Pancreas (tissue), 10 donors: Measurements from ENCODE around the gene EVX2. TPM values are rescaled to one million over a fixed set of nuclear protein-coding genes. Genes with fewer than 3 reads are reported as not detected.

Experiments used
- ATAC-seq, 4 donors: fragments of 200-7000 bp; cut with Tn5 transposase; one replicate each; pipeline versions ENCODE4 v1.8.0 to v1.9.1; 2020; ENCODE audit warnings: mild to moderate bottlenecking in 4 of 4, moderate library complexity in 4 of 4
- DNase-seq, 6 donors: peaks; one replicate each; pipeline ENCODE4 v3.0.0-alpha.2; 2020
- FAIRE-seq: peaks from 2 replicates; lab custom pipeline; 2012; peaks lifted over from hg19 to GRCh38; lab: Jason Lieb, UNC
- H3K27ac ChIP-seq, 4 donors: fragments of 200-600 bp; sonication (generic); 1 replicate in 3 of 4; 2 replicates in 1 of 4; pipeline versions ENCODE4 v1.5.0 to v1.8.0; 2020
- H3K27me3 ChIP-seq, 4 donors: fragments of 200-600 bp; one replicate each; pipeline ENCODE4 v1.8.0; 2021
- H3K36me3 ChIP-seq, 3 donors: fragments of 200-600 bp; sonication (generic) in 1 of 3; one replicate each; pipeline versions ENCODE4 v1.5.0 to v1.8.0; 2020 to 2021
- H3K4me1 ChIP-seq, 3 donors: fragments of 200-600 bp; one replicate each; pipeline ENCODE4 v1.8.0; 2021
- H3K4me3 ChIP-seq, 4 donors: fragments of 200-600 bp; sonication (generic) in 2 of 4; one replicate each; pipeline versions ENCODE4 v1.5.0 to v1.8.0; 2020 to 2021
- H3K9me3 ChIP-seq, 4 donors: fragments of 200-600 bp; one replicate each; pipeline ENCODE4 v1.8.0; 2021
- CTCF ChIP-seq, 4 donors: fragments of 200-600 bp; sonication (generic) in 3 of 4; IDR thresholded peaks; one replicate each; pipeline versions ENCODE4 v1.5.0 to v1.8.0; 2021; ENCODE audit warnings: antibody characterized with exemption in 4 of 4
- WGBS, 2 donors: extraction: QIAGEN DNeasy Blood & Tissue Kit; methylation state at CpG; one replicate each; pipeline ENCODE4 v1.1.7; 2013; 5-methylcytosine and 5-hydroxymethylcytosine counted together
- intact Hi-C, 3 donors: fragments of 100-400 bp; cut with DNase I; formaldehyde crosslinking; loops; one replicate each; pipeline versions ENCODE4 v1.11.1 to v1.14.2; 2022
- polyA plus RNA-seq, 2 donors: library from polyadenylated mRNA; stranded (reverse); fragments of 200-250 nt; gene quantifications; one replicate each; pipeline ENCODE4 v1.2.3, GENCODE V29; 2013
- total RNA-seq, 6 donors: library from RNA; stranded (reverse); fragmentation: NEBNext Ultra II Directional in 4 of 6; extraction: Animal tissue kit (Norgen Biotek cat#: 25700) in 4 of 6; gene quantifications; one replicate each; pipeline versions ENCODE4 v1.2.1 to v1.2.4, GENCODE V29; 2021 to 2023
- donor health status: healthy with polysubstance abuse.
- donor health status: DM: no; HTN: no; CAD: no; lungs with moderate emphysema.
- donor health status: DM: no; HTN: no; CAD: no.
- donor health status: control.
- donor health status: control.
- donor health status: Bipolar disorder and iron deficiency.
- donor health status: DM: yes; HTN: yes; CAD: no.
- donor health status: DM: no; HTN: no; CAD: no.
- donor health status: DM: no; HTN: no; CAD: no.
- donor health status: DM: yes; HTN: yes; CAD: no.

Gene EVX2
- total and polyA plus RNA-seq, 8 donors, result 0.02 TPM; not detected in 7

- H3K27ac ChIP-seq, result no peak overlapping the region
- DNase-seq (peak in 2 of 6 donors; percentile 62 to 67), FAIRE-seq (no peak), ATAC-seq (peak in 2 of 4 donors; percentile 29 to 32)
- H3K27me3 ChIP-seq, result peaks cover 7 to 99% (median 34%) of the 10 kb centered on the region in 4 donors
- 3% methylated on average over 46 of the region's 46 CpGs for WGBS, 2 donors
- H3K9me3 ChIP-seq, result no peaks in the 10 kb centered on the region
- TF ChIP-seq CTCF (IDR thresholded peaks at IDR 0.05), result peak in 1 of 4 donors; percentile 9
- intact Hi-C loops, result loop anchor here in 1 of 3 donors (5.0 kb wide), 1 partner anchor 389 kb away; no protein-coding TSS in a partner anchor
- no peak overlapping the region for H3K4me3 ChIP-seq
- H3K4me1 ChIP-seq, result peaks cover 0 to 6% (median 0%) of the 10 kb centered on the region in 3 donors
- no peaks in the 10 kb centered on the region for H3K36me3 ChIP-seq
Observed at GRCh38 chr2:176085861-176086771, 2.4 kb upstream of the EVX2 start.

- H3K27me3 ChIP-seq, result peaks cover 10 to 97% (median 40%) of the 10 kb centered on the region in 4 donors
- no peak for TF ChIP-seq CTCF (IDR thresholded peaks at IDR 0.05)
- DNase-seq (peak in 1 of 6 donors; percentile 60), FAIRE-seq (no peak), ATAC-seq (no peak)
- 8% methylated on average over 40 of the region's 40 CpGs for WGBS, 2 donors
- H3K27ac ChIP-seq, result no peak overlapping the region
- no peaks in the 10 kb centered on the region for H3K36me3 ChIP-seq
- peaks cover 0 to 6% (median 0%) of the 10 kb centered on the region in 3 donors for H3K4me1 ChIP-seq
- intact Hi-C loops, result loop anchor here in 1 of 3 donors (5.0 kb wide), 1 partner anchor 388 kb away; no protein-coding TSS in a partner anchor
- H3K9me3 ChIP-seq, result no peaks in the 10 kb centered on the region
- H3K4me3 ChIP-seq, result no peak overlapping the region
Observed at GRCh38 chr2:176085120-176085788, 1.5 kb upstream of the EVX2 start.

- peaks cover 0 to 6% (median 0%) of the 10 kb centered on the region in 3 donors for H3K4me1 ChIP-seq
- TF ChIP-seq CTCF (IDR thresholded peaks at IDR 0.05), result no peak
- no peak overlapping the region for H3K4me3 ChIP-seq
- no peaks in the 10 kb centered on the region for H3K9me3 ChIP-seq
- H3K36me3 ChIP-seq, result no peaks in the 10 kb centered on the region
- no peak overlapping the region for H3K27ac ChIP-seq
- 11% methylated on average over 26 of the region's 26 CpGs for WGBS, 2 donors
- intact Hi-C loops, result loop anchor here in 1 of 3 donors (5.0 kb wide), 1 partner anchor 387 kb away; no protein-coding TSS in a partner anchor
- H3K27me3 ChIP-seq, result peaks cover 10 to 94% (median 39%) of the 10 kb centered on the region in 4 donors
- ATAC-seq (no peak), FAIRE-seq (no peak), DNase-seq (no peak)
Observed at GRCh38 chr2:176084611-176085119, 903 bp upstream of the EVX2 start.

- H3K4me1 ChIP-seq, result peaks cover 0 to 5% (median 0%) of the 10 kb centered on the region in 3 donors
- intact Hi-C loops, result no loop called here
- WGBS, 2 donors, result 7% methylated on average over 64 to 66 of the region's 66 CpGs
- no peaks in the 10 kb centered on the region for H3K36me3 ChIP-seq
- H3K9me3 ChIP-seq, result no peaks in the 10 kb centered on the region
- TF ChIP-seq CTCF (IDR thresholded peaks at IDR 0.05), result no peak
- H3K27ac ChIP-seq, result no peak overlapping the region
- peaks cover 17 to 93% (median 44%) of the 10 kb centered on the region in 4 donors for H3K27me3 ChIP-seq
- H3K4me3 ChIP-seq, result no peak overlapping the region
- peak in 1 of 6 donors; percentile 67 for DNase-seq
- FAIRE-seq, result no peak
- no peak for ATAC-seq
Observed at GRCh38 chr2:176082824-176083751, 674 bp downstream of the EVX2 start.
